Measurements from ENCODE around the gene TRPV4.

- TF ChIP-seq CTCF (IDR thresholded peaks at IDR 0.05 in 4 of 5, conservative IDR thresholded peaks at IDR 0.05 in 1 of 5) (no peak), POLR2A (IDR thresholded peaks at IDR 0.05) (no peak)
Observed at GRCh38 chr12:109737126-109737525, 96.1 kb downstream of the TRPV4 start.
